Mesendoderm (in vitro differentiated cells): ENCODE results near the gene LCORL.

Experiments
- DNase-seq: peaks from one replicate; pipeline ENCODE4 v3.0.0; 2013
- H2AK5ac ChIP-seq: 2 replicates; pipeline ENCODE4 v1.6.1; 2013; ENCODE audit warnings: low read length, inconsistent platforms
- H2BK120ac ChIP-seq: 2 replicates; pipeline ENCODE4 v1.6.1; 2013; ENCODE audit warnings: low read depth, mild to moderate bottlenecking, low read length, moderate library complexity, mixed read lengths
- H2BK15ac ChIP-seq: replicated peaks from 2 replicates; pipeline ENCODE4 v1.6.1; 2013; ENCODE audit warnings: low read depth, mild to moderate bottlenecking, moderate library complexity
- H2BK5ac ChIP-seq: 2 replicates; pipeline ENCODE4 v1.6.1; 2013; ENCODE audit warnings: low read length, inconsistent platforms
- H3K18ac ChIP-seq: 2 replicates; pipeline ENCODE4 v1.6.1; 2013; ENCODE audit warnings: mild to moderate bottlenecking, low read length, mixed read lengths
- H3K23ac ChIP-seq: one replicate; pipeline ENCODE4 v1.6.1; 2013; ENCODE audit warnings: low read length
- H3K27ac ChIP-seq: 2 replicates; pipeline ENCODE4 v1.5.1; 2013; ENCODE audit warnings: low read depth, mild to moderate bottlenecking, inconsistent platforms, low read length, moderate library complexity
- H3K27me3 ChIP-seq: 2 replicates; pipeline ENCODE4 v1.6.1; 2013; ENCODE audit warnings: low read length, control low read depth, mild to moderate bottlenecking, inconsistent platforms; ENCODE audit not compliant: insufficient read depth, poor library complexity
- H3K36me3 ChIP-seq: 2 replicates; pipeline ENCODE4 v1.6.1; 2013; ENCODE audit warnings: low read length, inconsistent platforms; ENCODE audit not compliant: control insufficient read depth, insufficient read depth
- H3K4ac ChIP-seq: one replicate; pipeline ENCODE4 v1.6.1; 2013; ENCODE audit warnings: low read depth, mild to moderate bottlenecking, low read length, moderate library complexity
- H3K4me1 ChIP-seq: 2 replicates; pipeline ENCODE4 v1.6.1; 2013; ENCODE audit warnings: low read depth, low read length, inconsistent platforms; ENCODE audit not compliant: control insufficient read depth
- H3K4me2 ChIP-seq: 2 replicates; pipeline ENCODE4 v1.6.1; 2013; ENCODE audit warnings: low read length
- H3K4me3 ChIP-seq: 2 replicates; pipeline ENCODE4 v1.5.1; 2013; ENCODE audit warnings: mild to moderate bottlenecking, low read length
- H3K56ac ChIP-seq: one replicate; pipeline ENCODE4 v1.6.1; 2013; ENCODE audit warnings: low read length
- H3K79me1 ChIP-seq: 2 replicates; pipeline ENCODE4 v1.6.1; 2013; ENCODE audit warnings: low read length, inconsistent platforms
- H3K79me2 ChIP-seq: 2 replicates; pipeline ENCODE4 v1.6.1; 2013; ENCODE audit warnings: mild to moderate bottlenecking, low read length; ENCODE audit not compliant: control insufficient read depth, insufficient read depth
- H3K9ac ChIP-seq: 2 replicates; pipeline ENCODE4 v1.6.1; 2013; ENCODE audit warnings: low read length, inconsistent platforms
- H4K5ac ChIP-seq: one replicate; pipeline ENCODE4 v1.6.1; 2013; ENCODE audit warnings: low read length
- H4K8ac ChIP-seq: one replicate; pipeline ENCODE4 v1.6.1; 2013; ENCODE audit warnings: low read depth, mild to moderate bottlenecking, control low read depth, low read length, moderate library complexity
- WGBS: extraction: QIAGEN DNeasy Blood & Tissue Kit; methylation state at CpG from one replicate; pipeline ENCODE4 v1.1.7; 2013; ENCODE audit warnings: low lambda C conversion rate, missing lambda C conversion rate; ENCODE audit not compliant: insufficient coverage; ENCODE audit errors: extremely low coverage; 5-methylcytosine and 5-hydroxymethylcytosine counted together

Gene LCORL

GRCh38 chr4:18056030-18056429 lies 34.5 kb upstream of the LCORL start:
- no peak overlapping the region for H3K4ac ChIP-seq
- no CpG with 5 or more reads among the region's 2 CpGs for WGBS
- no peak overlapping the region for H3K27ac ChIP-seq
- no peak overlapping the region for H3K9ac ChIP-seq
- no peak overlapping the region for H2BK5ac ChIP-seq
- no peak overlapping the region for H3K4me3 ChIP-seq
- no peak overlapping the region for H3K23ac ChIP-seq
- H2BK15ac ChIP-seq, result no peak overlapping the region
- no peak overlapping the region for H4K8ac ChIP-seq
- H3K4me2 ChIP-seq, result no peak overlapping the region
- H3K79me1 ChIP-seq, result no peaks in the 10 kb centered on the region
- no peaks in the 10 kb centered on the region for H3K36me3 ChIP-seq
- no peaks in the 10 kb centered on the region for H3K79me2 ChIP-seq
- no peaks in the 10 kb centered on the region for H3K4me1 ChIP-seq
- H3K18ac ChIP-seq, result no peak overlapping the region
- H2BK120ac ChIP-seq, result no peak overlapping the region
- DNase-seq, result no peak
- no peak overlapping the region for H2AK5ac ChIP-seq
- no peak overlapping the region for H4K5ac ChIP-seq
- H3K56ac ChIP-seq, result no peak overlapping the region
- no peaks in the 10 kb centered on the region for H3K27me3 ChIP-seq

GRCh38 chr4:18052158-18052557 lies 30.6 kb upstream of the LCORL start:
- Histone ChIP-seq H2BK120ac (no peak overlapping the region), H3K9ac (no peak overlapping the region), H3K27ac (no peak overlapping the region), H3K56ac (no peak overlapping the region), H3K27me3 (no peaks in the 10 kb centered on the region), H3K4me3 (no peak overlapping the region), H2BK15ac (no peak overlapping the region), H3K79me2 (no peaks in the 10 kb centered on the region), H4K5ac (no peak overlapping the region), H3K4ac (no peak overlapping the region), H3K4me2 (no peak overlapping the region), H3K18ac (no peak overlapping the region), H3K4me1 (no peaks in the 10 kb centered on the region), H3K23ac (no peak overlapping the region), H3K36me3 (no peaks in the 10 kb centered on the region), H2BK5ac (no peak overlapping the region), H3K79me1 (no peaks in the 10 kb centered on the region), H4K8ac (no peak overlapping the region), H2AK5ac (no peak overlapping the region)
- no CpG with 5 or more reads among the region's 1 CpG for WGBS
- DNase-seq, result no peak

- no peak overlapping the region for H4K8ac ChIP-seq
- H4K5ac ChIP-seq, result no peak overlapping the region
- H3K9ac ChIP-seq, result no peak overlapping the region
- H3K79me1 ChIP-seq, result no peaks in the 10 kb centered on the region
- no peak overlapping the region for H3K4me3 ChIP-seq
- no peak overlapping the region for H3K4ac ChIP-seq
- no peak overlapping the region for H2BK5ac ChIP-seq
- no peak overlapping the region for H3K4me2 ChIP-seq
- no peak overlapping the region for H3K27ac ChIP-seq
- H3K79me2 ChIP-seq, result no peaks in the 10 kb centered on the region
- H2AK5ac ChIP-seq, result no peak overlapping the region
- no peak for DNase-seq
- H3K36me3 ChIP-seq, result no peaks in the 10 kb centered on the region
- no peak overlapping the region for H3K18ac ChIP-seq
- WGBS, result no CpG with 5 or more reads among the region's 2 CpGs
- no peak overlapping the region for H2BK15ac ChIP-seq
- no peak overlapping the region for H2BK120ac ChIP-seq
- H3K56ac ChIP-seq, result no peak overlapping the region
- H3K4me1 ChIP-seq, result no peaks in the 10 kb centered on the region
- H3K23ac ChIP-seq, result no peak overlapping the region
- H3K27me3 ChIP-seq, result no peaks in the 10 kb centered on the region
Measured at GRCh38 chr4:18051281-18051680, 29.7 kb upstream of the LCORL start.

DNA sequence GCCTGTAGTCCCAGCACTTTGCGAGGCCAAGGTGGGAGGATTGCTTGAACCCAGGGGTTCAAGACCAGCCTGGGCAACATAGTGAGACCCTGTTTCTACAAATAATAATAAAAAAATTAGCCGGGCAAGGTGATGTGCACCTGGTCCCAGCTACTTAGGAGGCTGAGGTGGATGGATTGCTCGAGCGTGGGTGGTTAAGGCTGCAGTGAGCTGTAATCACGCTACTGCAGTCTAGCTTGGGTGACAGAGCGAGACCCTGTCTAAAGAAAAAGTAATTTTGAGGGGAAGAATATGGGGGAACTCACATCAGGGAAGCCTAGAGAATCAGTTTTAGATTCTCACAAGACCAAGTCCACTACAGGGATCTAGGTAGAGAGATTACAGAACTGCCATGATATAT lies 28.9 kb upstream of the LCORL start:
- no peak overlapping the region for H2AK5ac ChIP-seq
- no peaks in the 10 kb centered on the region for H3K79me2 ChIP-seq
- no peaks in the 10 kb centered on the region for H3K4me1 ChIP-seq
- H3K9ac ChIP-seq, result no peak overlapping the region
- no peak overlapping the region for H3K27ac ChIP-seq
- H3K18ac ChIP-seq, result no peak overlapping the region
- no peak overlapping the region for H3K4ac ChIP-seq
- no peaks in the 10 kb centered on the region for H3K27me3 ChIP-seq
- no peak overlapping the region for H4K8ac ChIP-seq
- no peak overlapping the region for H2BK15ac ChIP-seq
- no peak for DNase-seq
- H3K4me2 ChIP-seq, result no peak overlapping the region
- H3K23ac ChIP-seq, result no peak overlapping the region
- no peak overlapping the region for H3K4me3 ChIP-seq
- no CpG with 5 or more reads among the region's 6 CpGs for WGBS
- H3K36me3 ChIP-seq, result no peaks in the 10 kb centered on the region
- no peak overlapping the region for H2BK5ac ChIP-seq
- no peak overlapping the region for H4K5ac ChIP-seq
- H3K56ac ChIP-seq, result no peak overlapping the region
- H2BK120ac ChIP-seq, result no peak overlapping the region
- H3K79me1 ChIP-seq, result no peaks in the 10 kb centered on the region

GRCh38 chr4:18049446-18049845 lies 27.9 kb upstream of the LCORL start:
- H3K27me3 ChIP-seq, result no peaks in the 10 kb centered on the region
- H3K79me2 ChIP-seq, result no peaks in the 10 kb centered on the region
- DNase-seq, result no peak
- H2BK15ac ChIP-seq, result no peak overlapping the region
- no peak overlapping the region for H3K4me3 ChIP-seq
- no peak overlapping the region for H3K4ac ChIP-seq
- no peak overlapping the region for H3K23ac ChIP-seq
- no peak overlapping the region for H3K56ac ChIP-seq
- H4K5ac ChIP-seq, result no peak overlapping the region
- no peak overlapping the region for H4K8ac ChIP-seq
- H3K18ac ChIP-seq, result no peak overlapping the region
- H3K9ac ChIP-seq, result no peak overlapping the region
- no peaks in the 10 kb centered on the region for H3K36me3 ChIP-seq
- H3K4me1 ChIP-seq, result no peaks in the 10 kb centered on the region
- H2BK5ac ChIP-seq, result no peak overlapping the region
- H3K4me2 ChIP-seq, result no peak overlapping the region
- no CpG with 5 or more reads among the region's 3 CpGs for WGBS
- no peak overlapping the region for H3K27ac ChIP-seq
- no peak overlapping the region for H2AK5ac ChIP-seq
- H2BK120ac ChIP-seq, result no peak overlapping the region
- no peaks in the 10 kb centered on the region for H3K79me1 ChIP-seq

DNA sequence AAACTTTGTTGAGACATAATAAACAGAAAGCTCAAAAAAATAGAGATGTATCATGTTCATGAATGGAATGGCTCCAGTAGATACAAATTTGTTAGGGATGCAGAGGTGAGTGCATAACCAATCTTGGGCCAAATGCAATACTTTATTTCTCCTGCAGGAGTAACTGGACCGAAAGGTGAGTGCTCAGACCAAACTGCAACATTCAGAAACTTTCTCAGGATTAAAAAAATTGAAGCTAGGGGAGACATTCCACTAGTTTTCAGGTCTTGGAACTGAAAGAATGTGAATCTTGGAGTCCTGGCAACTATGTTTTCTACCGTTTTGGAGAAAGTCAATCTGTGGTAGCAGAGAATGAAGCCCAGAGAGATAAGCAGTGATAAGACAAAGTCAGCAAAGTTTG lies 21.2 kb upstream of the LCORL start:
- no peak overlapping the region for H3K4ac ChIP-seq
- H3K79me2 ChIP-seq, result no peaks in the 10 kb centered on the region
- no peaks in the 10 kb centered on the region for H3K36me3 ChIP-seq
- no CpG with 5 or more reads among the region's 2 CpGs for WGBS
- no peak overlapping the region for H2AK5ac ChIP-seq
- no peak overlapping the region for H4K5ac ChIP-seq
- H3K27ac ChIP-seq, result no peak overlapping the region
- H3K23ac ChIP-seq, result no peak overlapping the region
- H2BK5ac ChIP-seq, result no peak overlapping the region
- H3K4me1 ChIP-seq, result no peaks in the 10 kb centered on the region
- no peak overlapping the region for H3K4me2 ChIP-seq
- no peak overlapping the region for H3K4me3 ChIP-seq
- H3K27me3 ChIP-seq, result no peaks in the 10 kb centered on the region
- H2BK120ac ChIP-seq, result no peak overlapping the region
- H4K8ac ChIP-seq, result no peak overlapping the region
- H2BK15ac ChIP-seq, result no peak overlapping the region
- DNase-seq, result peak; percentile 41
- no peak overlapping the region for H3K18ac ChIP-seq
- no peak overlapping the region for H3K56ac ChIP-seq
- H3K79me1 ChIP-seq, result no peaks in the 10 kb centered on the region
- no peak overlapping the region for H3K9ac ChIP-seq
